Kidney (tissue), 14 donors: ENCODE results near the gene CNTN4. TPM values are rescaled to one million over a fixed set of nuclear protein-coding genes. Genes with fewer than 3 reads are reported as not detected.

Source experiments
- DNase-seq, 5 donors: peaks; one replicate each; pipeline ENCODE4 v3.0.0-alpha.2; 2013 to 2020
- FAIRE-seq: peaks from 2 replicates; lab custom pipeline; 2012; peaks lifted over from hg19 to GRCh38; lab: Jason Lieb, UNC
- H3K27ac ChIP-seq, 2 donors: one replicate each; pipeline ENCODE4 v1.7.0; 2013; ENCODE audit warnings: low read depth in 2 of 2, low read length in 2 of 2, inconsistent platforms in 1 of 2
- H3K27me3 ChIP-seq: one replicate; pipeline ENCODE4 v1.7.1; 2013; ENCODE audit warnings: low read length, inconsistent platforms; ENCODE audit not compliant: control insufficient read depth, insufficient read depth
- H3K36me3 ChIP-seq, 3 donors: one replicate each; pipeline versions ENCODE4 v1.7.0 to v1.7.1; 2013; ENCODE audit warnings: low read length in 3 of 3, control low read depth in 1 of 3, inconsistent platforms in 1 of 3; ENCODE audit not compliant: insufficient read depth in 3 of 3, control insufficient read depth in 2 of 3
- H3K4me1 ChIP-seq, 3 donors: one replicate each; pipeline versions ENCODE4 v1.7.0 to v1.7.1; 2013; ENCODE audit warnings: low read length in 3 of 3, inconsistent platforms in 1 of 3, low read depth in 1 of 3; ENCODE audit not compliant: control insufficient read depth in 2 of 3, insufficient read depth in 2 of 3
- H3K4me3 ChIP-seq, 3 donors: one replicate each; pipeline versions ENCODE4 v1.7.0 to v1.8.1; 2013; ENCODE audit warnings: low read length in 3 of 3, control low read depth in 1 of 3, inconsistent platforms in 1 of 3
- H3K9ac ChIP-seq, 3 donors: one replicate each; pipeline versions ENCODE4 v1.7.0 to v1.7.1; 2013; ENCODE audit warnings: low read length in 3 of 3, control low read depth in 1 of 3, inconsistent platforms in 1 of 3
- H3K9me3 ChIP-seq, 3 donors: one replicate each; pipeline versions ENCODE4 v1.7.0 to v1.7.1; 2013; ENCODE audit warnings: low read length in 3 of 3, control low read depth in 1 of 3, inconsistent platforms in 1 of 3; ENCODE audit not compliant: control insufficient read depth in 2 of 3, insufficient read depth in 1 of 3
- intact Hi-C: fragments of 100-400 bp; cut with DNase I; formaldehyde crosslinking; loops from one replicate; pipeline ENCODE4 v1.11.1; 2022
- polyA plus RNA-seq: library from polyadenylated mRNA; stranded (reverse); fragments of 350-450 nt; fragmentation: Illumina TruSeq; extraction: RNeasy Lipid Tissue Mini Kit (QIAGEN cat#74804); gene quantifications from one replicate; pipeline ENCODE4 v1.2.3, GENCODE V29; 2014; ENCODE audit warnings: low read depth, low replicate concordance; ENCODE audit not compliant: insufficient read depth
- total RNA-seq: library from RNA; stranded (reverse); fragmentation: NEBNext Ultra II Directional; extraction: Animal tissue kit (Norgen Biotek cat#: 25700); gene quantifications from one replicate; pipeline ENCODE4 v1.2.1, GENCODE V29; 2021
- TF ChIP-seq, protein P1 (sequence below): IDR thresholded peaks from 3 replicates; pipeline ENCODE4 v1.5.1; 2012; ENCODE audit warnings: mild to moderate bottlenecking, moderate library complexity, borderline replicate concordance; ENCODE audit not compliant: insufficient read depth; ENCODE audit errors: extremely low read depth
- donor health status: control.
- donor health status: control.
- donor health status: control.
- donor health status: control.
- donor health status: control.
- donor health status: DM: yes; HTN: yes; CAD: no.
- donor health status: Normal renal cell carcinoma (clear cell type).

Gene CNTN4
- total and polyA plus RNA-seq, 2 donors from 2014 or later: 2.2 to 13.4 TPM

DNA sequence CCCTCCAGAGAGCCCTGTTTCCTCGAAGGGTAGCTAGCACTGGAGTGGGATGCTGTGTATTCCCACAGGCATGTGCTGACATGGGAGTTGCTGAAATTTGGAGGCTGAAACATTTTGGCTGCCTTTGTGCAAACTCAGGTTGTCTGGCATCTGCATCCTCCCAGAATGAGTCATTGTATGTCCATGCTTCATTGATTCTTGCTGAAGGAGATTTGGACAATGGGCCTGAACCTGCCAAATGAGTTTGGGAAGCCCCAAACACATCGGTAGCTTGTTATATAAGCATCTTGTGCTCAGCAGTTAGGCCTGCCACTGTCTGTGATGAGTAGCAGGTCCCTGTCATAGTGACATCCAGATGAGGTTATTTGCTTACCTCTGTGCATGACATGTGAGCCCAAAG is 851.5 kb downstream of the CNTN4 start:
- Histone ChIP-seq H3K27ac (no peak overlapping the region), H3K4me1 (no peaks in the 10 kb centered on the region), H3K27me3 (no peaks in the 10 kb centered on the region), H3K4me3 (no peak overlapping the region), H3K9me3 (no peaks in the 10 kb centered on the region), H3K36me3 (no peaks in the 10 kb centered on the region), H3K9ac (no peak overlapping the region)
- TF ChIP-seq, protein P1, sequence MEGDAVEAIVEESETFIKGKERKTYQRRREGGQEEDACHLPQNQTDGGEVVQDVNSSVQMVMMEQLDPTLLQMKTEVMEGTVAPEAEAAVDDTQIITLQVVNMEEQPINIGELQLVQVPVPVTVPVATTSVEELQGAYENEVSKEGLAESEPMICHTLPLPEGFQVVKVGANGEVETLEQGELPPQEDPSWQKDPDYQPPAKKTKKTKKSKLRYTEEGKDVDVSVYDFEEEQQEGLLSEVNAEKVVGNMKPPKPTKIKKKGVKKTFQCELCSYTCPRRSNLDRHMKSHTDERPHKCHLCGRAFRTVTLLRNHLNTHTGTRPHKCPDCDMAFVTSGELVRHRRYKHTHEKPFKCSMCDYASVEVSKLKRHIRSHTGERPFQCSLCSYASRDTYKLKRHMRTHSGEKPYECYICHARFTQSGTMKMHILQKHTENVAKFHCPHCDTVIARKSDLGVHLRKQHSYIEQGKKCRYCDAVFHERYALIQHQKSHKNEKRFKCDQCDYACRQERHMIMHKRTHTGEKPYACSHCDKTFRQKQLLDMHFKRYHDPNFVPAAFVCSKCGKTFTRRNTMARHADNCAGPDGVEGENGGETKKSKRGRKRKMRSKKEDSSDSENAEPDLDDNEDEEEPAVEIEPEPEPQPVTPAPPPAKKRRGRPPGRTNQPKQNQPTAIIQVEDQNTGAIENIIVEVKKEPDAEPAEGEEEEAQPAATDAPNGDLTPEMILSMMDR: no peak
- no peak for FAIRE-seq
- DNase-seq: no peak
- intact Hi-C loops: no loop called here

DNA sequence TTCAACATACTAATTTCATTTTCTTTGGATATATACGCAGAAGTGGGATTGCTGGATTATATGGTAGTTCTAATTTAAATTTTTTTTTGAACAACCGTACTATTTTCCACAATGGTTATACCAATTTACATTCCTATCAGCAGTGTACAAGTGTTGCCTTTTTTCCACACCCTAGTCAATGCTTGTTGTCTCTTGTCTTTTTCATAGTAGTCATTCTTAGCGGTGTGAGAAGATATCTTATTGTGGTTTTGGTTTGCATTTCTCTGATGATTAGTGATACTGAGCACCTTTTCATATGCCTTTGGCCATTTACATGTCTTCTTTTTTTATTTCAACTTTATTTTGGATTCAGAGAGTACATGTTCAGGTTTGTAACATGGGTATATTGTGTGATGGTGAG is 858.4 kb downstream of the CNTN4 start:
- Histone ChIP-seq H3K27ac (no peak overlapping the region), H3K4me1 (peaks cover 0 to under 1% (median 0%) of the 10 kb centered on the region in 3 donors), H3K27me3 (no peaks in the 10 kb centered on the region), H3K9me3 (no peaks in the 10 kb centered on the region), H3K4me3 (no peak overlapping the region), H3K36me3 (no peaks in the 10 kb centered on the region), H3K9ac (no peak overlapping the region)
- no peak for DNase-seq
- TF ChIP-seq, protein P1: no peak
- intact Hi-C loops: no loop called here
- FAIRE-seq: no peak

DNA sequence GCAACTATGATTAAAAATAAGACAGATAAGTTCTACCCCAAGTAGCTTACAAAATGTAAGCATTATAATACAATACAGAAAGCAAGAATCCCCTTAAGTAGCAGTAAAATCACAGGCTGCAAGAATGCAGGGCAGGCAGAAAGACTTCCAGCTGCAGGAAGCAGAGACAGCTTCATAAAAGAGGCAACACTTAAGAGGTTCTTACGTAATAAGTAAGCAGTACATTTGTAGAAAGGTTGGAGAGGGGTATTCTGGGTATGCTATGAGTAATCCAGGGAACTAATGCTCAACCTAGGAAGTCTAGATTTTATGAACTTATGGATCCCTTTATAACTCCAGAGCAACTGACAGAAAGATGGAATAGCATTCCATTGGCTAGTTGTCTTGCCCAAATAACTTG is 859.9 kb downstream of the CNTN4 start:
- no peak overlapping the region for H3K9ac ChIP-seq
- DNase-seq: peak in 1 of 5 donors; percentile 41
- TF ChIP-seq, protein P1: no peak
- H3K4me1 ChIP-seq: peaks cover 0 to 2% (median 0%) of the 10 kb centered on the region in 3 donors
- no peak for FAIRE-seq
- no peak overlapping the region for H3K27ac ChIP-seq
- H3K27me3 ChIP-seq: no peaks in the 10 kb centered on the region
- H3K4me3 ChIP-seq: no peak overlapping the region
- H3K36me3 ChIP-seq: no peaks in the 10 kb centered on the region
- intact Hi-C loops: no loop called here
- H3K9me3 ChIP-seq: no peaks in the 10 kb centered on the region

DNA sequence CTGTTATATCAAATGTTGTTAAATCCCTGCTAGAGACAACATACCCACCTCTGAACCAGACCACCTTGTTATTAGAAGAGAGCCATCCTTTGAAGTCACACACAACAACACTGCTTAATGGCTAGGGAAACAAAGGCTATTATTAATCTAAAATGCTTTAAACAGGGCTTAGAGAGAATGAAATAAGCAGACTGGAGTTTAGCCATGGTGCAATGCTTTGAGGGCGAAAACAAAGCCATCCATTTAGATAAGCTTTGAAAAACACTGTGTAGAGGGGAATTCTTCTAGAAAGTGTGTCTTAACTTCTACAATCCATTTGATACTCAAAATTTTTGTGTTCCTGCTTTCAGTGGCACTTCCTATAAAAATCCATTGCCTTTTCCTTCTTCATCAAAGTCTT is 862.9 kb downstream of the CNTN4 start:
- H3K36me3 ChIP-seq: no peaks in the 10 kb centered on the region
- H3K4me3 ChIP-seq: no peak overlapping the region
- no peak overlapping the region for H3K27ac ChIP-seq
- FAIRE-seq (no peak), DNase-seq (no peak)
- H3K9me3 ChIP-seq: no peaks in the 10 kb centered on the region
- H3K9ac ChIP-seq: no peak overlapping the region
- peaks cover 0 to 2% (median 0%) of the 10 kb centered on the region in 3 donors for H3K4me1 ChIP-seq
- intact Hi-C loops: no loop called here
- TF ChIP-seq, protein P1: no peak
- no peaks in the 10 kb centered on the region for H3K27me3 ChIP-seq
